ENCODE data around the gene PRCP.

DNA sequence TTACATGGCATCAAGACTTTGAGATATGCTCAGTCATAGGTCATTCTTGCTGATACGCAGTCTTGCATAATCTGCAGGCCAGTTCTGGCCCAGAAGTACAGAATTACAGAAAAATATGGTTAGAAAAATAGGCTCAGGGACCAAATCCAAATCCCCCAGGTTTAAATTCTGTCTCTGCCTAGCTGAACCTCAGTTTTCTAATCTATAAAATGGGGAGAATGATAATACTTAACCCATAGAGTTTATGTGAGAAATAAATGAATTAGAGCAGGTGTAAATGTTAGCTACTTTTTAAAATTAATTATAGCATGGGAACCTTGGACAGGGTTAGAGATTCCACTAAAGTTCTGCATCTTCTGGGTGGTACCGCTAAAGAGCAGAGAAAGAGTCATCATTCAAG, 114.2 kb downstream of the PRCP start:
- no peak for TF ChIP-seq CTCF (conservative IDR thresholded peaks at IDR 0.05)
- TF ChIP-seq ZFX (IDR thresholded peaks at IDR 0.05): no peak
